Nephron (organoid): ENCODE data around the gene MNX1.

Experiments
- H3K27ac Mint-ChIP-seq, 3 experiments: 2 replicates each; pipeline ENCODE4 v1.8.0; 2020; ENCODE audit warnings: mixed read lengths in 3 of 3, mild to moderate bottlenecking in 2 of 3, moderate library complexity in 1 of 3
- H3K27me3 Mint-ChIP-seq: 2 replicates; pipeline ENCODE4 v1.8.0; 2021; ENCODE audit warnings: low read depth, mild to moderate bottlenecking, moderate library complexity, mixed read lengths
- H3K36me3 Mint-ChIP-seq: 2 replicates; pipeline ENCODE4 v1.8.0; 2020; ENCODE audit warnings: low read depth, mixed read lengths
- H3K4me1 Mint-ChIP-seq: 2 replicates; pipeline ENCODE4 v1.8.0; 2020; ENCODE audit warnings: mixed read lengths
- H3K4me3 Mint-ChIP-seq, 3 experiments: 2 replicates each; pipeline ENCODE4 v1.8.0; 2020; ENCODE audit warnings: mild to moderate bottlenecking in 3 of 3, mixed read lengths in 3 of 3, moderate library complexity in 2 of 3
- H3K9me3 Mint-ChIP-seq: 2 replicates; pipeline ENCODE4 v1.8.0; 2020; ENCODE audit warnings: mixed read lengths
- CTCF ChIP-seq, 3 experiments: fragments of 200-600 bp; sonication (generic); IDR thresholded peaks; one replicate each; pipeline ENCODE4 v1.5.0; 2021; ENCODE audit warnings: antibody characterized with exemption in 3 of 3; ENCODE audit not compliant: unreplicated experiment in 3 of 3

The MNX1 gene

GRCh38 chr7:157002819-157003421 lies 7.5 kb downstream of the MNX1 start:
- Mint-ChIP-seq H3K27me3 (peaks cover 98% of the 10 kb centered on the region), H3K4me3 (no peak overlapping the region), H3K27ac (no peak overlapping the region), H3K9me3 (no peaks in the 10 kb centered on the region), H3K4me1 (peaks cover 29% of the 10 kb centered on the region), H3K36me3 (no peaks in the 10 kb centered on the region)
- TF ChIP-seq CTCF (IDR thresholded peaks at IDR 0.05; ENCODE audit: unreplicated experiment in 3 of 3) = no peak

GRCh38 chr7:157001920-157002818 lies 8.3 kb downstream of the MNX1 start:
- H3K27me3 Mint-ChIP-seq = peaks cover 98% of the 10 kb centered on the region

GRCh38 chr7:157000741-157001653 lies 9.5 kb downstream of the MNX1 start:
- H3K4me1 Mint-ChIP-seq = peaks cover 29% of the 10 kb centered on the region
- H3K36me3 Mint-ChIP-seq = no peaks in the 10 kb centered on the region
- no peak for TF ChIP-seq CTCF (IDR thresholded peaks at IDR 0.05; ENCODE audit: unreplicated experiment in 3 of 3)
- H3K27me3 Mint-ChIP-seq = peaks cover 98% of the 10 kb centered on the region
- peaks cover 3% of the 10 kb centered on the region for H3K9me3 Mint-ChIP-seq
- no peak overlapping the region for H3K27ac Mint-ChIP-seq
- H3K4me3 Mint-ChIP-seq = peak overlapping the region; percentile 48 to 69 (median 61)

More at GRCh38 chr7:157001920-157002818, 8.3 kb downstream of the MNX1 start:
- peaks cover 29% of the 10 kb centered on the region for H3K4me1 Mint-ChIP-seq
- no peak for TF ChIP-seq CTCF (IDR thresholded peaks at IDR 0.05; ENCODE audit: unreplicated experiment in 3 of 3)
- peak overlapping the region in 2 of 3 experiments; percentile 14 to 16 for H3K4me3 Mint-ChIP-seq
- no peak overlapping the region for H3K27ac Mint-ChIP-seq
- H3K9me3 Mint-ChIP-seq = no peaks in the 10 kb centered on the region
- H3K36me3 Mint-ChIP-seq = no peaks in the 10 kb centered on the region

- H3K27me3 Mint-ChIP-seq = peaks cover 98% of the 10 kb centered on the region
- peak overlapping the region; percentile 42 to 69 (median 65) for H3K4me3 Mint-ChIP-seq
- H3K4me1 Mint-ChIP-seq = peaks cover 29% of the 10 kb centered on the region
- H3K9me3 Mint-ChIP-seq = peaks cover 3% of the 10 kb centered on the region
- TF ChIP-seq CTCF (IDR thresholded peaks at IDR 0.05; ENCODE audit: unreplicated experiment in 3 of 3) = no peak
- H3K27ac Mint-ChIP-seq = no peak overlapping the region
- no peaks in the 10 kb centered on the region for H3K36me3 Mint-ChIP-seq
Measured at GRCh38 chr7:156999958-157000726, 10.3 kb downstream of the MNX1 start.
